GM23248 (cell line): ENCODE measurements around the gene DISP2.

Experiments used
- EZH2 ChIP-seq: fragments of 200-600 bp; sonication (generic); IDR thresholded peaks from 2 replicates; pipeline ENCODE4 v1.6.1; 2018; ENCODE audit warnings: antibody characterized with exemption, mild to moderate bottlenecking; ENCODE audit not compliant: insufficient read depth, poor library complexity, severe bottlenecking
- EZH2phosphoT487 ChIP-seq: fragments of 200-600 bp; sonication (generic); IDR thresholded peaks from 2 replicates; pipeline ENCODE4 v1.6.1; 2018; ENCODE audit warnings: antibody characterized with exemption, moderate library complexity, mild to moderate bottlenecking, low read depth; ENCODE audit not compliant: insufficient read depth

GRCh38 chr15:40340038-40340739 is 17.8 kb upstream of the DISP2 start:
- TF ChIP-seq EZH2, result no peak
- TF ChIP-seq EZH2phosphoT487, result no peak
